DOHH2 (cell line): Measurements from ENCODE around the gene BNIP5.

Experiments used
- H3F3A ChIP-seq: fragments of 200-600 bp; sonication (generic), shearing (Covaris generic); 2 replicates; pipeline ENCODE4 v1.6.0; 2016; ENCODE audit warnings: antibody characterized with exemption, mild to moderate bottlenecking; ENCODE audit not compliant: control insufficient read depth, insufficient read depth
- H3K27ac ChIP-seq: fragments of 200-600 bp; sonication (generic); 2 replicates; pipeline ENCODE4 v1.5.1; 2014; ENCODE audit warnings: low read depth, mild to moderate bottlenecking, low read length, moderate library complexity
- H3K27me3 ChIP-seq: fragments of 200-600 bp; sonication (generic); 2 replicates; pipeline ENCODE4 v1.6.1; 2014; ENCODE audit warnings: mild to moderate bottlenecking, low read length, mixed read lengths; ENCODE audit not compliant: control insufficient read depth
- H3K36me3 ChIP-seq: fragments of 200-600 bp; sonication (generic); 2 replicates; pipeline ENCODE4 v1.6.1; 2014; ENCODE audit warnings: mild to moderate bottlenecking, low read length, moderate library complexity, mixed read lengths; ENCODE audit not compliant: control insufficient read depth
- H3K4me1 ChIP-seq: fragments of 200-600 bp; sonication (generic); 2 replicates; pipeline ENCODE4 v1.6.1; 2014; ENCODE audit warnings: mild to moderate bottlenecking, low read length, mixed read lengths; ENCODE audit not compliant: control insufficient read depth
- H3K4me2 ChIP-seq: fragments of 200-600 bp; sonication (generic); 2 replicates; pipeline ENCODE4 v1.6.0; 2014; ENCODE audit warnings: mild to moderate bottlenecking, low read length, moderate library complexity
- H3K4me3 ChIP-seq: fragments of 200-600 bp; sonication (generic); 2 replicates; pipeline ENCODE4 v1.5.1; 2014; ENCODE audit warnings: mild to moderate bottlenecking, low read length, mixed read lengths
- H3K79me2 ChIP-seq: fragments of 200-600 bp; sonication (generic); 2 replicates; pipeline ENCODE4 v1.6.1; 2014; ENCODE audit warnings: mild to moderate bottlenecking, low read length, mixed read lengths; ENCODE audit not compliant: control insufficient read depth
- H3K9me2 ChIP-seq: fragments of 200-600 bp; sonication (generic); replicated peaks from 2 replicates; pipeline ENCODE4 v1.6.1; 2014; ENCODE audit warnings: mild to moderate bottlenecking, low read length, mixed read lengths; ENCODE audit not compliant: control insufficient read depth
- H3K9me3 ChIP-seq: fragments of 200-600 bp; sonication (generic); 2 replicates; pipeline ENCODE4 v1.6.1; 2014; ENCODE audit warnings: antibody characterized with exemption, low read length, mixed read lengths; ENCODE audit not compliant: control insufficient read depth, insufficient read depth
- H4K20me1 ChIP-seq: fragments of 200-600 bp; sonication (generic); 2 replicates; pipeline ENCODE4 v1.6.0; 2014; ENCODE audit warnings: low read depth, mild to moderate bottlenecking, antibody characterized with exemption, low read length, moderate library complexity; ENCODE audit not compliant: control insufficient read depth, insufficient read depth
- CTCF ChIP-seq: fragments of 200-600 bp; sonication (generic); IDR thresholded peaks from one replicate; pipeline ENCODE4 v1.5.1; 2014; ENCODE audit warnings: antibody characterized with exemption, mild to moderate bottlenecking, low read depth, low read length; ENCODE audit not compliant: poor library complexity, severe bottlenecking
- EZH2phosphoT487 ChIP-seq: fragments of 200-600 bp; sonication (generic); IDR thresholded peaks from 2 replicates; pipeline ENCODE4 v1.6.1; 2017; ENCODE audit warnings: borderline replicate concordance, mild to moderate bottlenecking, antibody characterized with exemption, low read length, moderate library complexity, mixed read lengths

Gene BNIP5

GRCh38 chr6:36327226-36327918, 9.3 kb downstream of the BNIP5 start:
- Histone ChIP-seq H3K27ac (no peak overlapping the region), H3K4me2 (no peak overlapping the region), H3K36me3 (no peaks in the 10 kb centered on the region), H3K4me1 (no peaks in the 10 kb centered on the region), H3K79me2 (no peaks in the 10 kb centered on the region), H4K20me1 (no peaks in the 10 kb centered on the region), H3K27me3 (peaks cover 27% of the 10 kb centered on the region), H3K9me2 (no peaks in the 10 kb centered on the region), H3K9me3 (no peaks in the 10 kb centered on the region), H3F3A (no peaks in the 10 kb centered on the region), H3K4me3 (no peak overlapping the region)
- TF ChIP-seq CTCF (no peak), EZH2phosphoT487 (no peak)

GRCh38 chr6:36326356-36326995, 10.2 kb downstream of the BNIP5 start:
- H3K9me2 ChIP-seq, result no peaks in the 10 kb centered on the region
- no peak overlapping the region for H3K4me3 ChIP-seq
- H3K9me3 ChIP-seq, result no peaks in the 10 kb centered on the region
- no peaks in the 10 kb centered on the region for H3K79me2 ChIP-seq
- no peaks in the 10 kb centered on the region for H4K20me1 ChIP-seq
- no peaks in the 10 kb centered on the region for H3F3A ChIP-seq
- H3K27me3 ChIP-seq, result peaks cover 24% of the 10 kb centered on the region
- no peaks in the 10 kb centered on the region for H3K36me3 ChIP-seq
- H3K27ac ChIP-seq, result no peak overlapping the region
- H3K4me1 ChIP-seq, result no peaks in the 10 kb centered on the region
- H3K4me2 ChIP-seq, result no peak overlapping the region
- TF ChIP-seq CTCF (no peak), EZH2phosphoT487 (no peak)

- Histone ChIP-seq H4K20me1 (no peaks in the 10 kb centered on the region), H3K9me3 (no peaks in the 10 kb centered on the region), H3K4me1 (no peaks in the 10 kb centered on the region), H3F3A (no peaks in the 10 kb centered on the region), H3K27ac (no peak overlapping the region), H3K4me2 (no peak overlapping the region), H3K36me3 (no peaks in the 10 kb centered on the region), H3K9me2 (no peaks in the 10 kb centered on the region), H3K4me3 (no peak overlapping the region), H3K79me2 (no peaks in the 10 kb centered on the region), H3K27me3 (peaks cover 24% of the 10 kb centered on the region)
- TF ChIP-seq CTCF (no peak), EZH2phosphoT487 (no peak)
These were observed 12.0 kb downstream of the BNIP5 start for GRCh38 chr6:36324715-36325114.
